Neural cell (in vitro differentiated cells): ENCODE measurements around the gene TOX4. TPM values are rescaled to one million over a fixed set of nuclear protein-coding genes. Genes with fewer than 3 reads are reported as not detected.
A peak's percentile ranks its signal among the peaks of the same experiment; 100 is the strongest.

Source experiments
- H2AFZ ChIP-seq: fragments of 200-600, 300-800 bp; sonication (generic), shearing (Covaris generic); 2 replicates; pipeline ENCODE4 v1.6.0; 2014; ENCODE audit warnings: low read depth, mild to moderate bottlenecking, antibody characterized with exemption, low read length, moderate library complexity
- H3F3A ChIP-seq: fragments of 200-600 bp; shearing (Covaris generic); 2 replicates; pipeline ENCODE4 v1.6.1; 2016; ENCODE audit warnings: mild to moderate bottlenecking, moderate library complexity, mixed read lengths, antibody characterized with exemption, low read length; ENCODE audit not compliant: insufficient read depth, poor library complexity, severe bottlenecking
- H3K27ac ChIP-seq: fragments of 200-600, 300-800 bp; sonication (generic), shearing (Covaris generic); 2 replicates; pipeline ENCODE4 v1.5.1; 2014; ENCODE audit warnings: mild to moderate bottlenecking, low read length, moderate library complexity
- H3K27me3 ChIP-seq: fragments of 300-800, 200-600 bp; sonication (generic), shearing (Covaris generic); 2 replicates; pipeline ENCODE4 v1.6.0; 2014; ENCODE audit warnings: mild to moderate bottlenecking, low read depth, low read length, moderate library complexity; ENCODE audit not compliant: insufficient read depth
- H3K36me3 ChIP-seq: fragments of 300-800, 200-600 bp; sonication (generic), shearing (Covaris generic); 2 replicates; pipeline ENCODE4 v1.5.1; 2014; ENCODE audit warnings: mild to moderate bottlenecking, antibody characterized with exemption, low read length, moderate library complexity; ENCODE audit not compliant: insufficient read depth
- H3K4me2 ChIP-seq: fragments of 300-800, 200-600 bp; sonication (generic), shearing (Covaris generic); 2 replicates; pipeline ENCODE4 v1.6.0; 2014; ENCODE audit warnings: mild to moderate bottlenecking, low read length
- H3K4me3 ChIP-seq: fragments of 300-800, 200-600 bp; sonication (generic), shearing (Covaris generic); 2 replicates; pipeline ENCODE4 v1.5.1; 2014; ENCODE audit warnings: mild to moderate bottlenecking, low read length, moderate library complexity
- H3K79me2 ChIP-seq: fragments of 200-600 bp; shearing (Covaris generic); replicated peaks from 2 replicates; pipeline ENCODE4 v1.6.0; 2014; ENCODE audit warnings: mild to moderate bottlenecking, low read length, moderate library complexity; ENCODE audit not compliant: insufficient read depth
- H3K9ac ChIP-seq: fragments of 300-800, 200-600 bp; sonication (generic), shearing (Covaris generic); 2 replicates; pipeline ENCODE4 v1.6.1; 2016; ENCODE audit warnings: mild to moderate bottlenecking, low read length, mixed read lengths
- H3K9me2 ChIP-seq: fragments of 200-600 bp; shearing (Covaris generic); 2 replicates; pipeline ENCODE4 v1.6.1; 2016; ENCODE audit warnings: mild to moderate bottlenecking, low read length, mixed read lengths; ENCODE audit not compliant: insufficient read depth
- H3K9me3 ChIP-seq: fragments of 200-600, 300-800 bp; sonication (generic), shearing (Covaris generic); 2 replicates; pipeline ENCODE4 v1.6.1; 2016; ENCODE audit warnings: mild to moderate bottlenecking, mixed run types, low read length, moderate library complexity, mixed read lengths
- H4K20me1 ChIP-seq: fragments of 200-600 bp; shearing (Covaris generic); 2 replicates; pipeline ENCODE4 v1.6.1; 2016; ENCODE audit warnings: mild to moderate bottlenecking, mixed run types; ENCODE audit not compliant: insufficient read depth
- EP300 ChIP-seq: fragments of 450-650 bp; conservative IDR thresholded peaks from 2 replicates; pipeline ENCODE4 v1.6.1; 2014; ENCODE audit warnings: antibody characterized with exemption, mild to moderate bottlenecking, moderate library complexity; ENCODE audit not compliant: poor library complexity, severe bottlenecking
- EZH2 ChIP-seq: fragments of 200-600, 300-800 bp; shearing (Covaris generic), sonication (generic); IDR thresholded peaks from 2 replicates; pipeline ENCODE4 v1.6.1; 2014; ENCODE audit warnings: antibody characterized with exemption, low read length, borderline replicate concordance, mild to moderate bottlenecking; ENCODE audit not compliant: insufficient read depth, poor library complexity, severe bottlenecking
- MXI1 ChIP-seq: fragments of 450-650 bp; conservative IDR thresholded peaks from 2 replicates; pipeline ENCODE4 v1.6.1; 2014; ENCODE audit warnings: antibody characterized with exemption, mild to moderate bottlenecking; ENCODE audit not compliant: poor library complexity, severe bottlenecking
- POLR2AphosphoS5 ChIP-seq: IDR thresholded peaks from 2 replicates; pipeline ENCODE4 v1.6.1; 2012
- RAD21 ChIP-seq: fragments of 450-650 bp; conservative IDR thresholded peaks from 2 replicates; pipeline ENCODE4 v1.6.1; 2014; ENCODE audit warnings: antibody characterized with exemption, mild to moderate bottlenecking, moderate library complexity
- SMC3 ChIP-seq: fragments of 450-650 bp; conservative IDR thresholded peaks from 2 replicates; pipeline ENCODE4 v1.6.1; 2014; ENCODE audit warnings: antibody characterized with exemption, mild to moderate bottlenecking, moderate library complexity; ENCODE audit not compliant: poor library complexity
- TAF1 ChIP-seq: IDR thresholded peaks from 2 replicates; pipeline ENCODE4 v1.6.1; 2012; ENCODE audit warnings: low read depth
- polyA plus RNA-seq: library from polyadenylated mRNA; depleted of rRNA; stranded (reverse); fragments of >200 nt; gene quantifications from 2 replicates; pipeline ENCODE4 v1.2.3, GENCODE V29; 2014
- TF ChIP-seq, protein P1 (sequence below): fragments of 450-650 bp; IDR thresholded peaks from 2 replicates; pipeline ENCODE4 v1.5.1; 2014; ENCODE audit warnings: antibody characterized with exemption, mild to moderate bottlenecking, moderate library complexity; ENCODE audit not compliant: poor library complexity, severe bottlenecking
- TF ChIP-seq, protein P2 (sequence below): IDR thresholded peaks from 2 replicates; pipeline ENCODE4 v1.6.1; 2012; ENCODE audit warnings: borderline replicate concordance

Gene TOX4
- polyA plus RNA-seq, 1 donor from 2014 or later = 56.8 TPM

DNA sequence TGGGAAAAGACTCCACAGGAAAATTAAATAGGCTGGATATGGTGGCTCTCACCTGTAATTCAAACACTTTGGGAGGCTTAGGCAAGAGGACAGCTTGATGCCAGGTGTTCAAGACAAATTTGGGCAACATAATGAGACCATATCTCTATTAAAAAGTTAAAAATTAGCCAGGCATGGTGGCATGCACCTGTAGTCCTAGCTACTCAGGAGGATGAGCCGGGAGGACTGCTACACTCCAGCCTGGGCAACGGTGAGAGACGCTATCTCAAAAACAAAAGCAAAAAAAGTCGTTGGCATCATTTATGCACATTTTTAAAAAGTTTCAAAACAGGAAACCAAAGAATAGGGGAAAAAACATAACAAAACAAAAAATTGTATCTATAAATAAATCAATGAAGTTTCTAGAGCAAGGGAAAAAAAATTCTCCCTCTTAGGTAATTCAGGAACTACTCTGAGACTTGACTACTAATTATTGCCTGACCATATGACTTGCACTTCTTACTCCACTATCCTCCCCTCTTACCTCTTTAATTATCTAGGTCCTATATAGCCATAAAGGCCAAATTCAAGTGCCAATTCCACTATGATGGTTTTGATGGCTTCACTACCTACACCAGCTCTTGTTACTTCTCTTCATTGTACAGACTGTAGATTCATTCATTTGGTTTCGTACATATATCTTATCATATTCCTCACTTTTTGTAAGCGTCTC is 32.6 kb downstream of the TOX4 start:
- Histone ChIP-seq H3K4me2 (peak overlapping the region; percentile 67), H3K27ac (no peak overlapping the region), H3K79me2 (peaks cover 44% of the 10 kb centered on the region), H3K9ac (peak overlapping the region; percentile 91), H2AFZ (no peak overlapping the region), H4K20me1 (no peaks in the 10 kb centered on the region), H3K27me3 (no peaks in the 10 kb centered on the region), H3K36me3 (no peaks in the 10 kb centered on the region), H3K9me3 (no peaks in the 10 kb centered on the region), H3K9me2 (no peaks in the 10 kb centered on the region), H3K4me3 (peak overlapping the region; percentile 84), H3F3A (no peaks in the 10 kb centered on the region)
- no peak for TF ChIP-seq EZH2
- TF ChIP-seq EP300 = no peak
- TF ChIP-seq MXI1 = no peak
- no peak for TF ChIP-seq SMC3

DNA sequence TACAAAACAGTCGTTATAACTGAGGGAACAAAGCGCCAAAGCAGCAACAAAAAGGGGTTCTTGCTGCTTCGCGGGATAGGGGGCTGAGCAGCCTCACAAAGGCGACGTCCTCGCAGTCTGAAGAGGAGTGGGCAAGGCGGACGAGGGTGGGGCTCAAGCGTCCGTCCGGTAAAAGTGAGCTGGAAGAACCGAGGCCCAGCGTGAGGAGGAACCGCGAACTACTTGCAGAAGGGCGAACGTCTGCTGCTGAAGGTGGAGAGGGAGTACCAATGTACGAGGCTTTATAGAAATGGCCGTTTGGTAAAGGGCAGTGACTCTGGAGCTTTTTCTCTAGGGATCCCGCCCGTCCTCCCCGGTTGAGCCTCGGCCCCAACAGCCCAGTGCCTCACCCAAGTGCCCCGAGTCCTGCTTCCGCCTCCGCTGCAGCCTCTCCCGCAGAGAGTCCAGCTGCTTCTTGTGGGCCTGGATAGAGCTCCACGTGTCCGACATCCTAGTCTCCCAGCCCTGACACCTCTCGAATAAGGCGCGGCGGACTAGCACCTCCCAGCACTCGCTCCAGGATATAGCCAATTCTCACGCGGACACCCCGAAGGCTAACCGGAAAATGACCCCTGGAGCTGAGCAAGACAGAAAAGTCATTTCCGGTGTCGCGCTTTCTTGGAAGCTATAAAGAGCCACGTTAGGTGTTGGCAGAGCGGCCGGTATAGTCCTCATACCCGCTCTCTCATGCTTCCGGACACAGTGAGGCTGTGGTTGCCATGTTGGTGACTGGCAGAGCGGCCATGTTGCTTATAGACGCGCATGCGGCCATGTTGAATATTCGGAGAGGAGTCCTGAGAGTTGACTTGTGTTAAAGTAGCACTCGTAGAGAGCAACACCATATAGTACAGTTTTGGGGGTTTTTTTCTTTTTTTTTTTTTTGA is 34.0 kb downstream of the TOX4 start, which contains the start of gene METTL3:
Gene METTL3 (minus strand): TSS at position 606 of the 923 bp plus-strand sequence. CDS start 117 bp downstream, at position 489.
- Histone ChIP-seq H3K9me3 (no peaks in the 10 kb centered on the region), H3K79me2 (peaks cover 40% of the 10 kb centered on the region), H3F3A (no peaks in the 10 kb centered on the region), H3K9ac (peak within 1 kb of the TSS; percentile 91), H3K9me2 (no peaks in the 10 kb centered on the region), H3K36me3 (no peaks in the 10 kb centered on the region), H2AFZ (peak within 1 kb of the TSS; percentile 92), H4K20me1 (no peaks in the 10 kb centered on the region), H3K27ac (peak within 1 kb of the TSS; percentile 81), H3K4me2 (peak within 1 kb of the TSS; percentile 67), H3K4me3 (peak within 1 kb of the TSS; percentile 84), H3K27me3 (no peaks in the 10 kb centered on the region)
- no peak for TF ChIP-seq SMC3
- peak; percentile 56 for TF ChIP-seq TAF1
- TF ChIP-seq EZH2 = no peak
- peak; percentile 98 for TF ChIP-seq MXI1
- TF ChIP-seq, protein P1, sequence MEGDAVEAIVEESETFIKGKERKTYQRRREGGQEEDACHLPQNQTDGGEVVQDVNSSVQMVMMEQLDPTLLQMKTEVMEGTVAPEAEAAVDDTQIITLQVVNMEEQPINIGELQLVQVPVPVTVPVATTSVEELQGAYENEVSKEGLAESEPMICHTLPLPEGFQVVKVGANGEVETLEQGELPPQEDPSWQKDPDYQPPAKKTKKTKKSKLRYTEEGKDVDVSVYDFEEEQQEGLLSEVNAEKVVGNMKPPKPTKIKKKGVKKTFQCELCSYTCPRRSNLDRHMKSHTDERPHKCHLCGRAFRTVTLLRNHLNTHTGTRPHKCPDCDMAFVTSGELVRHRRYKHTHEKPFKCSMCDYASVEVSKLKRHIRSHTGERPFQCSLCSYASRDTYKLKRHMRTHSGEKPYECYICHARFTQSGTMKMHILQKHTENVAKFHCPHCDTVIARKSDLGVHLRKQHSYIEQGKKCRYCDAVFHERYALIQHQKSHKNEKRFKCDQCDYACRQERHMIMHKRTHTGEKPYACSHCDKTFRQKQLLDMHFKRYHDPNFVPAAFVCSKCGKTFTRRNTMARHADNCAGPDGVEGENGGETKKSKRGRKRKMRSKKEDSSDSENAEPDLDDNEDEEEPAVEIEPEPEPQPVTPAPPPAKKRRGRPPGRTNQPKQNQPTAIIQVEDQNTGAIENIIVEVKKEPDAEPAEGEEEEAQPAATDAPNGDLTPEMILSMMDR = no peak
- peak; percentile 32 for TF ChIP-seq RAD21
- no peak for TF ChIP-seq EP300
- TF ChIP-seq POLR2AphosphoS5 = peak; percentile 70
- TF ChIP-seq, protein P2, sequence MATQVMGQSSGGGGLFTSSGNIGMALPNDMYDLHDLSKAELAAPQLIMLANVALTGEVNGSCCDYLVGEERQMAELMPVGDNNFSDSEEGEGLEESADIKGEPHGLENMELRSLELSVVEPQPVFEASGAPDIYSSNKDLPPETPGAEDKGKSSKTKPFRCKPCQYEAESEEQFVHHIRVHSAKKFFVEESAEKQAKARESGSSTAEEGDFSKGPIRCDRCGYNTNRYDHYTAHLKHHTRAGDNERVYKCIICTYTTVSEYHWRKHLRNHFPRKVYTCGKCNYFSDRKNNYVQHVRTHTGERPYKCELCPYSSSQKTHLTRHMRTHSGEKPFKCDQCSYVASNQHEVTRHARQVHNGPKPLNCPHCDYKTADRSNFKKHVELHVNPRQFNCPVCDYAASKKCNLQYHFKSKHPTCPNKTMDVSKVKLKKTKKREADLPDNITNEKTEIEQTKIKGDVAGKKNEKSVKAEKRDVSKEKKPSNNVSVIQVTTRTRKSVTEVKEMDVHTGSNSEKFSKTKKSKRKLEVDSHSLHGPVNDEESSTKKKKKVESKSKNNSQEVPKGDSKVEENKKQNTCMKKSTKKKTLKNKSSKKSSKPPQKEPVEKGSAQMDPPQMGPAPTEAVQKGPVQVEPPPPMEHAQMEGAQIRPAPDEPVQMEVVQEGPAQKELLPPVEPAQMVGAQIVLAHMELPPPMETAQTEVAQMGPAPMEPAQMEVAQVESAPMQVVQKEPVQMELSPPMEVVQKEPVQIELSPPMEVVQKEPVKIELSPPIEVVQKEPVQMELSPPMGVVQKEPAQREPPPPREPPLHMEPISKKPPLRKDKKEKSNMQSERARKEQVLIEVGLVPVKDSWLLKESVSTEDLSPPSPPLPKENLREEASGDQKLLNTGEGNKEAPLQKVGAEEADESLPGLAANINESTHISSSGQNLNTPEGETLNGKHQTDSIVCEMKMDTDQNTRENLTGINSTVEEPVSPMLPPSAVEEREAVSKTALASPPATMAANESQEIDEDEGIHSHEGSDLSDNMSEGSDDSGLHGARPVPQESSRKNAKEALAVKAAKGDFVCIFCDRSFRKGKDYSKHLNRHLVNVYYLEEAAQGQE = no peak
